Upper lobe of left lung (tissue), 6 donors: ENCODE measurements around the gene PDSS2. TPM values are rescaled to one million over a fixed set of nuclear protein-coding genes. Genes with fewer than 3 reads are reported as not detected.
"Not testable (repeated sequence)": the region's sequence is repeated elsewhere in the genome, so short reads cannot be mapped to it uniquely, and the experiment has no call there.

ENCODE experiments used
- ATAC-seq, 2 donors: fragments of 200-7000 bp; cut with Tn5 transposase; one replicate each; pipeline ENCODE4 v1.9.1; 2022; ENCODE audit warnings: mild to moderate bottlenecking in 2 of 2, moderate library complexity in 2 of 2; ENCODE audit not compliant: low FRiP score in 2 of 2
- DNase-seq, 2 donors: peaks; one replicate each; pipeline ENCODE4 v3.0.0-alpha.2; 2019 to 2020
- H3K27ac ChIP-seq, 4 donors: fragments of 200-600 bp; sonication (generic); one replicate each; pipeline ENCODE4 v1.5.1; 2016 to 2019
- H3K27me3 ChIP-seq, 4 donors: fragments of 200-600 bp; sonication (generic); one replicate each; pipeline ENCODE4 v1.5.1; 2017 to 2019
- H3K36me3 ChIP-seq, 4 donors: fragments of 200-600 bp; sonication (generic); one replicate each; pipeline ENCODE4 v1.5.1; 2016 to 2019
- H3K4me1 ChIP-seq, 4 donors: fragments of 200-600 bp; sonication (generic); one replicate each; pipeline ENCODE4 v1.5.1; 2018 to 2019
- H3K4me3 ChIP-seq, 4 donors: fragments of 200-600 bp; sonication (generic); one replicate each; pipeline ENCODE4 v1.5.1; 2017 to 2019; ENCODE audit warnings: mild to moderate bottlenecking in 2 of 4, moderate library complexity in 1 of 4
- H3K9me3 ChIP-seq, 4 donors: fragments of 200-600 bp; sonication (generic); one replicate each; pipeline ENCODE4 v1.5.1; 2018 to 2019
- EP300 ChIP-seq, 4 donors: sonication (generic); formaldehyde crosslinking; IDR thresholded peaks; one replicate each; pipeline ENCODE4 v1.5.1; 2017; ENCODE audit warnings: antibody characterized with exemption in 4 of 4, control low read depth in 2 of 4
- POLR2A ChIP-seq, 4 donors: fragments of 450-650 bp; IDR thresholded peaks; one replicate each; pipeline ENCODE4 v1.5.1; 2016 to 2017; ENCODE audit warnings: antibody characterized with exemption in 4 of 4, mild to moderate bottlenecking in 2 of 4
- POLR2AphosphoS5 ChIP-seq, 2 donors: sonication (generic); formaldehyde crosslinking; IDR thresholded peaks; one replicate each; pipeline ENCODE4 v1.5.1; 2017; ENCODE audit warnings: antibody characterized with exemption in 2 of 2
- WGBS, 2 donors: methylation state at CpG; one replicate each; pipeline ENCODE4 v1.1.5; 2017 to 2018; 5-methylcytosine and 5-hydroxymethylcytosine counted together
- total RNA-seq, 6 donors: library from RNA; depleted of rRNA in 4 of 6; stranded (reverse); fragments of >200 nt in 4 of 6; gene quantifications; one replicate each; pipeline versions ENCODE4 v1.1.0 to v1.2.1, GENCODE V29; 2016 to 2021
- TF ChIP-seq, protein P1 (sequence below), 6 experiments: fragments of 450-650 bp in 4 of 6; fragments of 200-600 bp in 2 of 6; sonication (generic) in 2 of 6; IDR thresholded peaks; one replicate each; pipeline ENCODE4 v1.5.1; 2016 to 2019; ENCODE audit warnings: antibody characterized with exemption in 6 of 6
- donor health status: DM: no; HTN: no; CAD: no; lungs with moderate emphysema.
- donor health status: DM: no; HTN: yes; CAD: no; lungs with severe emphysema.

PDSS2 gene
- total RNA-seq, 6 donors from 2014 or later = 5.1 to 20.9 (median 15.0) TPM

DNA sequence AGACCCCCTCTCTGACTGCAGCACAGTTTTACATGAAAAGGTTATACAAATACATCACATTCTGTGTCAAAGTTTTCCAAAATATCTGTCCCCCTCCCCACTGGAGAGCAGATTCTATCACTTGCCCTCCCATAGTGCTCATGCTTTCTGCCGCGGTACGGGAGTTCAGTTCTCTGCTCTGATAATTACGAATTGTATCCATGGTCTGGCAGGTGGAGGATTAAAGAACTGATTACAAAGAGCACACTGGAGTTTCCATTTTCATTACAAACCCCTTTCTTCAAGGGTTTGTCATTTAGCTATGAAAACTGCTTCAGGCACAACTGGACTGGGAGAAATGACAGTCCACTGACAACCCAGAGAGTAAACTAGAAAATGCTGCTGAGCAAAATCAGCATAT is 166.0 kb downstream of the PDSS2 start:
- no peak for ATAC-seq

DNA sequence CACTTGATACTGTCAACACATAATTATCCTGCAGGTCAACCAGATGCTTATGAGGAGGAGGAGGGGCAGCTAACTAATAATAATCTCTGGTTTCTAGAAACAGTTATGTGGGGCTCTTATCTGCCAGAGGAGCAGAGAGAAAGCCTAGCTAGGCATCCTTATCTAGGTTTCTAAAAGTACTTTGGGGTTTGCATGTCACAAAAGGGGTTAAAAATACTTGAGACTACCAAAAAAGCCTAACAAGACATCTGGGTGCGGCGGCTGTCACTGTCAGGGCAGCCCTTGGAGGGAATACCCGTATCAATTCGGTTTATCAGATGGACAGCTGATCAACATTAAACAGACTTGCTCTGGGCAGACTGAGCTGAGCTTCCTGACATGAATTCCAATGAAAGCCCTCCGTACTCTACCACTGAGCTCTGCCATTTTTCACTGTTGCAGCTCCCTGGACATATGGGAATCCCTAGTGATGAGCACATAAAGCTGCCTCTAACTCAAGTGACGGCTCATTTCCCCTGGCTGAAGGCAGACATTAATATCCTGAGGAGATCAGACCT is 166.6 kb downstream of the PDSS2 start:
- Histone ChIP-seq H3K36me3 (no peaks in the 10 kb centered on the region), H3K9me3 (no peaks in the 10 kb centered on the region), H3K4me1 (no peaks in the 10 kb centered on the region), H3K4me3 (no peak overlapping the region), H3K27me3 (no peaks in the 10 kb centered on the region), H3K27ac (no peak overlapping the region)
- 74 to 91% methylated on average over 6 of the region's 6 CpGs for WGBS, 2 donors
- ATAC-seq (no peak), DNase-seq (no peak)
- TF ChIP-seq POLR2AphosphoS5 (IDR thresholded peaks at IDR 0.05) (no peak), EP300 (IDR thresholded peaks at IDR 0.05) (no peak), POLR2A (IDR thresholded peaks at IDR 0.05) (no peak)

More for the DNA sequence above, 166.0 kb downstream of the PDSS2 start:
- no peak overlapping the region for H3K4me3 ChIP-seq
- H3K36me3 ChIP-seq = no peaks in the 10 kb centered on the region
- no peaks in the 10 kb centered on the region for H3K27me3 ChIP-seq
- TF ChIP-seq EP300 (IDR thresholded peaks at IDR 0.05) (no peak), POLR2A (IDR thresholded peaks at IDR 0.05) (no peak), POLR2AphosphoS5 (IDR thresholded peaks at IDR 0.05) (no peak)
- TF ChIP-seq, protein P1, sequence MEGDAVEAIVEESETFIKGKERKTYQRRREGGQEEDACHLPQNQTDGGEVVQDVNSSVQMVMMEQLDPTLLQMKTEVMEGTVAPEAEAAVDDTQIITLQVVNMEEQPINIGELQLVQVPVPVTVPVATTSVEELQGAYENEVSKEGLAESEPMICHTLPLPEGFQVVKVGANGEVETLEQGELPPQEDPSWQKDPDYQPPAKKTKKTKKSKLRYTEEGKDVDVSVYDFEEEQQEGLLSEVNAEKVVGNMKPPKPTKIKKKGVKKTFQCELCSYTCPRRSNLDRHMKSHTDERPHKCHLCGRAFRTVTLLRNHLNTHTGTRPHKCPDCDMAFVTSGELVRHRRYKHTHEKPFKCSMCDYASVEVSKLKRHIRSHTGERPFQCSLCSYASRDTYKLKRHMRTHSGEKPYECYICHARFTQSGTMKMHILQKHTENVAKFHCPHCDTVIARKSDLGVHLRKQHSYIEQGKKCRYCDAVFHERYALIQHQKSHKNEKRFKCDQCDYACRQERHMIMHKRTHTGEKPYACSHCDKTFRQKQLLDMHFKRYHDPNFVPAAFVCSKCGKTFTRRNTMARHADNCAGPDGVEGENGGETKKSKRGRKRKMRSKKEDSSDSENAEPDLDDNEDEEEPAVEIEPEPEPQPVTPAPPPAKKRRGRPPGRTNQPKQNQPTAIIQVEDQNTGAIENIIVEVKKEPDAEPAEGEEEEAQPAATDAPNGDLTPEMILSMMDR (IDR thresholded peaks at IDR 0.05) = no peak
- no peak for DNase-seq
- 97 to 100% methylated on average over 4 of the region's 4 CpGs for WGBS, 2 donors
- no peaks in the 10 kb centered on the region for H3K9me3 ChIP-seq
- no peak overlapping the region for H3K27ac ChIP-seq
- H3K4me1 ChIP-seq = no peaks in the 10 kb centered on the region

DNA sequence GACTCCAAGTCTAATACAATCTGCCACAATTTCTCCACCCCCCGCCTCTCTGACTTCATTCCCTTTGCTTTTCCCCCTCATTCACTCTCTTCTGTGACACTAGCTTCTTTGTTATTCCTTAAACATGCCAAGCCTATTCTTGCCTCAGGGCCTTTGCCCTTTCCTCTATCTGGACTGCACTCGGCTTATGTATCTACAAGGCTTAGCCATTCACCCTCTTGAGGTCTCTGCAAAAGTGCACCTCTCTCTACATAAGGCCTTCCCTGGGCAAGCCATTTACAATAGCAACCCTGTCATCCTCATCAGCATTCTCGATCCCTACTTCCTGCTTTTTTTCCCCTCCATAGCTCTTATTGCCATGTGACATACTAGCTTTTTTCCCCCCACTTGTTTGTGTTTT is 168.9 kb downstream of the PDSS2 start:
- no peak for ATAC-seq

DNA sequence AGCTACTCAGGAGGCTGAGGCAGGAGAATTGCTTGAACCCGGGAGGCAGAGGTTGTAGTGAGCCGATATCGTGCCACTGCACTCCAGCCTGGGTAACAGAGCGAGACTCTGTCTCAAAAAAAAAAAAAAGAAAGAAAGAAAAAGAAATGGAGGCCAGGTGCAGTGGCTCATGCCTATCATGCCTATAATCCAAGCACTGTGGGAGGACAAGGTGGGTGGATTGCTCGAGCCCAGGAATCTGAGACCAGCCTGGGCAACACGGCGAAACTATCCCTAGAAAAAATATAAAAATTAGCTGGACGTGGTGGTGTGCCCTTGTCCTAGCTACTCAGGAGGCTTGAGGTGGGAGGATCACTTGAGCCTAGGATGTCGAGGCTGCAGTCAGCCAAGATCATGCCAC is 170.1 kb downstream of the PDSS2 start:
- H3K27me3 ChIP-seq, H3K4me3 ChIP-seq, DNase-seq, ATAC-seq, H3K9me3 ChIP-seq, H3K4me1 ChIP-seq, H3K36me3 ChIP-seq, H3K27ac ChIP-seq: not testable (repeated sequence)
- WGBS, 2 donors = 99% methylated on average over 9 of the region's 9 CpGs

More for the DNA sequence above, 168.9 kb downstream of the PDSS2 start:
- Histone ChIP-seq H3K36me3 (no peaks in the 10 kb centered on the region), H3K4me1 (no peaks in the 10 kb centered on the region), H3K9me3 (no peaks in the 10 kb centered on the region), H3K27ac (no peak overlapping the region), H3K4me3 (no peak overlapping the region), H3K27me3 (no peaks in the 10 kb centered on the region)
- TF ChIP-seq POLR2A (IDR thresholded peaks at IDR 0.05) = no peak
- TF ChIP-seq, protein P1 (IDR thresholded peaks at IDR 0.05) = no peak
- TF ChIP-seq EP300 (IDR thresholded peaks at IDR 0.05) = no peak
- no peak for TF ChIP-seq POLR2AphosphoS5 (IDR thresholded peaks at IDR 0.05)
- DNase-seq = no peak
- WGBS, 2 donors = 85 to 89% methylated on average over 3 of the region's 3 CpGs

DNA sequence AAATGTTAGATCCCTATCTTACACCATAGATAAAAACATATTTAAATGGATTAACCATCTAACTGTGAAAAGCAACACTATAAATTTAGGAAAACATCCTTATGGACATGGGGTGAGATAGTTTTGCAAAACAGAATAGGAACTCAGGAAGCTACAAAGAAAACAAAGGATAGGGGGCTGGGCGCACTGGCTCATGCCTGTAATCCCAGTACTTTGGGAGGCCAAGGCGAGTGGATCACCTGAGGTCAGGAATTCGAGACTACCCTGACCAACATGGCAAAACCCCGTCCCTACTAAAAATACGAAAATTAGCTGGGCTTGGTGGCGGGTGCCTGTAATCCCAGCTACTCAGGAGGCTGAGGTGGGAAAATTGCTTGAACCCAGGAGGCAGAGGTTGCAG is 173.7 kb downstream of the PDSS2 start:
- not testable (repeated sequence) for H3K9me3 ChIP-seq, DNase-seq, H3K4me3 ChIP-seq, ATAC-seq, H3K27ac ChIP-seq, H3K27me3 ChIP-seq, H3K4me1 ChIP-seq, H3K36me3 ChIP-seq
- WGBS, 2 donors = 80 to 90% methylated on average over 6 of the region's 6 CpGs

DNA sequence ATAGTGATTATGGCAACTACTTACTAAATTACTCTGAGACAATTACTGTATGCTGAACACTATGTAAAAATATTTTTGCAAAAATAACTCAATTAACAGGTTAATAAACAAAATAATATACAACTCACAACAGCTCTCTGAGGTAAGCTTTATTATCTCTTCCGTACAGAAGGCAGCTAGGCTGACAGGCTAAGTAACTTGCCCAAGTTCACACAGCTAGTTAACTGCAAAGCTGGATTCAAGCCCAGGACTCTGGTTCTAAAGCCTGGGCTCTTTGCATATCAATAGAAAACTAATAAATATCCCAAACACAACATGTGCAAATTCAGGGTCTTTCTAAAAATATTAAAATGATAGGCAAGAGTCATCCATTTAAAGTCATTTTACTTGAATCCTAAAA is 174.6 kb downstream of the PDSS2 start:
- no peak for DNase-seq
- 65 to 81% methylated on average over 1 of the region's 1 CpG for WGBS, 2 donors

More for the DNA sequence above, 174.6 kb downstream of the PDSS2 start:
- Histone ChIP-seq H3K27me3 (no peaks in the 10 kb centered on the region), H3K4me3 (no peak overlapping the region), H3K4me1 (no peaks in the 10 kb centered on the region), H3K9me3 (no peaks in the 10 kb centered on the region), H3K36me3 (no peaks in the 10 kb centered on the region), H3K27ac (no peak overlapping the region)
- TF ChIP-seq POLR2AphosphoS5 (IDR thresholded peaks at IDR 0.05) (no peak), EP300 (IDR thresholded peaks at IDR 0.05) (no peak), POLR2A (IDR thresholded peaks at IDR 0.05) (no peak)
- TF ChIP-seq, protein P1 (IDR thresholded peaks at IDR 0.05) = no peak
- no peak for ATAC-seq
